PC-3 (cell line): ENCODE results near the gene CRIM1. TPM values are rescaled to one million over a fixed set of nuclear protein-coding genes. Genes with fewer than 3 reads are reported as not detected.

ENCODE experiments used
- ATAC-seq: fragments of 200-7000 bp; cut with Tn5 transposase; 2 replicates; pipeline ENCODE4 v1.9.1; 2020; ENCODE audit warnings: mild to moderate bottlenecking, moderate library complexity
- BruUV-seq: library from RNA; stranded (reverse); fragments of 400-500 nt; replicated peaks from 2 replicates; lab custom pipeline; 2021; lab: Mats Ljungman, UMichigan
- CTCF ChIA-PET: fragments of 300-600 bp; sonication (Branson Sonifier 250); formaldehyde crosslinking; loops from one replicate; lab custom pipeline; 2022; ENCODE audit warnings: antibody characterized with exemption; lab: Charles Lee
- POLR2A ChIA-PET: fragments of 300-600 bp; sonication (Branson Sonifier 250); formaldehyde crosslinking; loops from one replicate; lab custom pipeline; 2022; ENCODE audit warnings: antibody characterized with exemption; ENCODE audit not compliant: unreplicated experiment; lab: Charles Lee
- DNase-seq: peaks from one replicate; pipeline ENCODE4 v3.0.0-alpha.2; 2015
- H2AFZ ChIP-seq: fragments of 300-600 bp; sonication (generic); 2 replicates; pipeline ENCODE4 v1.6.0; 2016; ENCODE audit warnings: antibody characterized with exemption, low read length
- H3F3A ChIP-seq: fragments of 300-600 bp; sonication (generic); one replicate; pipeline ENCODE4 v1.6.0; 2017; ENCODE audit warnings: antibody characterized with exemption, low read length, control low read depth, mild to moderate bottlenecking; ENCODE audit not compliant: unreplicated experiment
- H3K27ac ChIP-seq: fragments of 300-600 bp; sonication (generic); 2 replicates; pipeline ENCODE4 v1.5.1; 2016; ENCODE audit warnings: mild to moderate bottlenecking, low read length
- H3K27me3 ChIP-seq: fragments of 300-600 bp; sonication (generic); 2 replicates; pipeline ENCODE4 v1.6.1; 2016; ENCODE audit warnings: low read length, mixed read lengths
- H3K36me3 ChIP-seq: fragments of 300-600 bp; sonication (generic); 2 replicates; pipeline ENCODE4 v1.6.1; 2016; ENCODE audit warnings: low read depth, mixed run types, low read length, mixed read lengths
- H3K4me1 ChIP-seq: fragments of 300-600 bp; sonication (generic); 2 replicates; pipeline ENCODE4 v1.5.1; 2016; ENCODE audit warnings: low read length; ENCODE audit not compliant: insufficient read depth
- H3K4me2 ChIP-seq: fragments of 300-600 bp; sonication (generic); 2 replicates; pipeline ENCODE4 v1.6.0; 2016; ENCODE audit warnings: low read length
- H3K4me3 ChIP-seq: fragments of 300-600 bp; sonication (generic); 2 replicates; pipeline ENCODE4 v1.5.1; 2016; ENCODE audit warnings: mild to moderate bottlenecking, low read length, mixed read lengths
- H3K79me2 ChIP-seq: fragments of 300-600 bp; sonication (generic); 2 replicates; pipeline ENCODE4 v1.6.1; 2017; ENCODE audit warnings: low read length, mixed read lengths
- H3K9ac ChIP-seq: fragments of 300-600 bp; sonication (generic); 2 replicates; pipeline ENCODE4 v1.6.0; 2016; ENCODE audit warnings: mild to moderate bottlenecking, low read length
- H3K9me2 ChIP-seq: fragments of 300-600 bp; sonication (generic); replicated peaks from 2 replicates; pipeline ENCODE4 v1.6.1; 2016; ENCODE audit warnings: mixed run types, low read length, mixed read lengths
- H3K9me3 ChIP-seq: fragments of 300-600 bp; sonication (generic); 2 replicates; pipeline ENCODE4 v1.6.1; 2016; ENCODE audit warnings: low read length, mixed read lengths
- H4K20me1 ChIP-seq: fragments of 300-600 bp; sonication (generic); 2 replicates; pipeline ENCODE4 v1.6.1; 2016; ENCODE audit warnings: low read length, mixed read lengths
- EZH2 ChIP-seq: fragments of 300-600 bp; sonication (generic); IDR thresholded peaks from one replicate; pipeline ENCODE4 v1.6.1; 2017; ENCODE audit warnings: antibody characterized with exemption, mild to moderate bottlenecking, low read length; ENCODE audit not compliant: unreplicated experiment
- EZH2phosphoT487 ChIP-seq: fragments of 300-600 bp; sonication (generic); IDR thresholded peaks from 2 replicates; pipeline ENCODE4 v1.6.1; 2018; ENCODE audit warnings: mild to moderate bottlenecking, antibody characterized with exemption, low read length, borderline replicate concordance
- intact Hi-C: fragments of 100-400 bp; cut with micrococcal nuclease; formaldehyde crosslinking; loops from 2 replicates; pipeline ENCODE4 v1.9.0; 2023
- total RNA-seq: library from RNA; depleted of rRNA; stranded (reverse); fragments of >200 nt; gene quantifications from 2 replicates; pipeline ENCODE4 v1.2.3, GENCODE V29; 2014
- TF ChIP-seq, protein P1 (sequence below): fragments of 300-600 bp; sonication (generic); conservative IDR thresholded peaks from 2 replicates; pipeline ENCODE4 v1.5.1; 2017; ENCODE audit warnings: antibody characterized with exemption, low read depth, mild to moderate bottlenecking, low read length

The CRIM1 gene
- total RNA-seq, 1 experiment from 2014 or later: 70.7 TPM

DNA sequence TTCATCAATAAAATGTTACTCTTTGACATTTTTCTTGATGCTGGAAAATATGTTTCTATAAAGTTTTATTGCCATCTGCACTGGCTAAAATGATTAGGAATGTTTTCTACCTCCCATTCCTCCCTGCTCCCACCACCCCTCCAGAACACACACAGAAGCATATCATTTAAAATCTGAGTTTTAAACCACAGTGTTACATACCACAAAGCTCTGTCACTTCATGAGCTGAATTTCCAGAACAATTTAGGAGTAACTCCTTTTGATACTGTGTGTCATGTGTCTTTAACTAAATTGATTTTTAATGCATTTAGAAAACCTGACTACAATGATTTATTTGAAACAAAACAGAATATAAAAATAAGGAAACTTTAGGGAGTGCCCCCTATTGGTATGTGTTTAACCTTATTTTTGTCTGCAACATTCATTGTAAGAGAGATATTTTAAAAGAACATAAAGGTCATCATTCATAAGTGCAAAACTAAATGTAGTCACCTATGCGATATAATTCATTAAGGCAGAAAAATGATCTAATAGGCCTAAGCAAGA lies 190.4 kb downstream of the CRIM1 start:
- H3K4me3 ChIP-seq: no peak overlapping the region

DNA sequence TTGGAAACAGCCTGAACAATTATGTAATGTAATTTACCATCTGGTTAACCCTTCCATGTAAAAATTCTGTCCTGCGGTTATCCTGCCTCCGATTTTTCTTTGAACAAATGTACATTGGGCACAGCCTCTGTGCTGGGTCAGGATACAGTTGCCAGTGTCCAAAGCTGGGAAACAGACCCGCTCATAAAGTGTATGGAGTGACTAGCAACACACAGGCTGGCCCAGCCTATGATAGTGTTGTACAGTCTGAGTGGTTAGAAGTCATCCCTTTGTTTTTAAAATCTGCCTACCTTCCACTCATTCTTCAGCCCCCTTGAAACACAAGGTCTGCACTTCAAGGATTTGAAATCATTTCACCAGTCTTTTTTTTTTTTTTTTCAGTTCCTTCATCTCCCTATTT lies 192.3 kb downstream of the CRIM1 start:
- no TSS peak for BruUV-seq
- H3K36me3 ChIP-seq: peaks cover 70% of the 10 kb centered on the region
- no peaks in the 10 kb centered on the region for H3K9me3 ChIP-seq
- no peak overlapping the region for H3K9ac ChIP-seq
- no peaks in the 10 kb centered on the region for H3K9me2 ChIP-seq
- no peak overlapping the region for H3K27ac ChIP-seq
- no peak for DNase-seq
- no peaks in the 10 kb centered on the region for H4K20me1 ChIP-seq
- intact Hi-C loops: no loop called here
- POLR2A ChIA-PET: no interaction called here
- H3K4me2 ChIP-seq: no peak overlapping the region
- no peaks in the 10 kb centered on the region for H3F3A ChIP-seq
- ATAC-seq: 0 out of 2 replicates have a peak, but pooled peaks have one; percentile 9
- CTCF ChIA-PET: no interaction called here
- no peaks in the 10 kb centered on the region for H3K27me3 ChIP-seq
- H2AFZ ChIP-seq: no peak overlapping the region
- no peaks in the 10 kb centered on the region for H3K4me1 ChIP-seq
- no peak for TF ChIP-seq EZH2phosphoT487
- TF ChIP-seq EZH2: no peak
- TF ChIP-seq, protein P1, sequence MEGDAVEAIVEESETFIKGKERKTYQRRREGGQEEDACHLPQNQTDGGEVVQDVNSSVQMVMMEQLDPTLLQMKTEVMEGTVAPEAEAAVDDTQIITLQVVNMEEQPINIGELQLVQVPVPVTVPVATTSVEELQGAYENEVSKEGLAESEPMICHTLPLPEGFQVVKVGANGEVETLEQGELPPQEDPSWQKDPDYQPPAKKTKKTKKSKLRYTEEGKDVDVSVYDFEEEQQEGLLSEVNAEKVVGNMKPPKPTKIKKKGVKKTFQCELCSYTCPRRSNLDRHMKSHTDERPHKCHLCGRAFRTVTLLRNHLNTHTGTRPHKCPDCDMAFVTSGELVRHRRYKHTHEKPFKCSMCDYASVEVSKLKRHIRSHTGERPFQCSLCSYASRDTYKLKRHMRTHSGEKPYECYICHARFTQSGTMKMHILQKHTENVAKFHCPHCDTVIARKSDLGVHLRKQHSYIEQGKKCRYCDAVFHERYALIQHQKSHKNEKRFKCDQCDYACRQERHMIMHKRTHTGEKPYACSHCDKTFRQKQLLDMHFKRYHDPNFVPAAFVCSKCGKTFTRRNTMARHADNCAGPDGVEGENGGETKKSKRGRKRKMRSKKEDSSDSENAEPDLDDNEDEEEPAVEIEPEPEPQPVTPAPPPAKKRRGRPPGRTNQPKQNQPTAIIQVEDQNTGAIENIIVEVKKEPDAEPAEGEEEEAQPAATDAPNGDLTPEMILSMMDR: no peak
- H3K79me2 ChIP-seq: no peaks in the 10 kb centered on the region
- no peak overlapping the region for H3K4me3 ChIP-seq

More for the DNA sequence above, 190.4 kb downstream of the CRIM1 start:
- no peak overlapping the region for H2AFZ ChIP-seq
- intact Hi-C loops: loop anchor here (1.0 kb wide), 1 partner anchor 118 kb away; no protein-coding TSS in a partner anchor
- H4K20me1 ChIP-seq: no peaks in the 10 kb centered on the region
- no peak for DNase-seq
- no peaks in the 10 kb centered on the region for H3K27me3 ChIP-seq
- H3K27ac ChIP-seq: no peak overlapping the region
- H3K9ac ChIP-seq: no peak overlapping the region
- no TSS peak for BruUV-seq
- no peaks in the 10 kb centered on the region for H3K79me2 ChIP-seq
- ChIA-PET CTCF (interaction anchor here (0.7 kb wide), 1 partner anchor 43 kb away, joined by 3 read pairs; no protein-coding TSS in a partner anchor), POLR2A (interaction anchor here (0.6 to 0.9 kb wide), 2 partner anchors 15 to 301 kb away, joined by 3 to 30 read pairs; no protein-coding TSS in a partner anchor)
- no peaks in the 10 kb centered on the region for H3K9me3 ChIP-seq
- H3K36me3 ChIP-seq: peaks cover 64% of the 10 kb centered on the region
- no peak for ATAC-seq
- TF ChIP-seq EZH2: no peak
- TF ChIP-seq, protein P1: peak; percentile 60
- no peaks in the 10 kb centered on the region for H3F3A ChIP-seq
- H3K4me1 ChIP-seq: no peaks in the 10 kb centered on the region
- no peaks in the 10 kb centered on the region for H3K9me2 ChIP-seq
- H3K4me2 ChIP-seq: no peak overlapping the region

GRCh38 chr2:36549165-36549574 lies 193.6 kb downstream of the CRIM1 start:
- TF ChIP-seq, protein P1: no peak
- no peak for TF ChIP-seq EZH2
- no peak for TF ChIP-seq EZH2phosphoT487
- H3K9me3 ChIP-seq: no peaks in the 10 kb centered on the region
- H3K4me1 ChIP-seq: no peaks in the 10 kb centered on the region
- H3K79me2 ChIP-seq: no peaks in the 10 kb centered on the region
- H2AFZ ChIP-seq: no peak overlapping the region
- H3K4me3 ChIP-seq: no peak overlapping the region
- H3K9me2 ChIP-seq: no peaks in the 10 kb centered on the region
- H3K36me3 ChIP-seq: peaks cover 66% of the 10 kb centered on the region
- H3K4me2 ChIP-seq: no peak overlapping the region
- ChIA-PET CTCF (no interaction called here), POLR2A (no interaction called here)
- peak overlapping the region; percentile 19 for H3K27ac ChIP-seq
- intact Hi-C loops: no loop called here
- DNase-seq (peak; percentile 32), ATAC-seq (0 out of 2 replicates have a peak, but pooled peaks have one; percentile 9)
- H3F3A ChIP-seq: no peaks in the 10 kb centered on the region
- H3K9ac ChIP-seq: no peak overlapping the region
- no peaks in the 10 kb centered on the region for H4K20me1 ChIP-seq
- H3K27me3 ChIP-seq: no peaks in the 10 kb centered on the region
- TSS peak; percentile 34 for BruUV-seq
